CD4-positive, alpha-beta T cell treated with Interleukin-12 subunit alpha and Interleukin-12 subunit beta, for 1 hour (primary cell): ENCODE data around the gene TBC1D2B.

Experiments used
- DNase-seq: peaks from one replicate; pipeline ENCODE4 v3.0.0-alpha.2; 2020

TBC1D2B gene

DNA sequence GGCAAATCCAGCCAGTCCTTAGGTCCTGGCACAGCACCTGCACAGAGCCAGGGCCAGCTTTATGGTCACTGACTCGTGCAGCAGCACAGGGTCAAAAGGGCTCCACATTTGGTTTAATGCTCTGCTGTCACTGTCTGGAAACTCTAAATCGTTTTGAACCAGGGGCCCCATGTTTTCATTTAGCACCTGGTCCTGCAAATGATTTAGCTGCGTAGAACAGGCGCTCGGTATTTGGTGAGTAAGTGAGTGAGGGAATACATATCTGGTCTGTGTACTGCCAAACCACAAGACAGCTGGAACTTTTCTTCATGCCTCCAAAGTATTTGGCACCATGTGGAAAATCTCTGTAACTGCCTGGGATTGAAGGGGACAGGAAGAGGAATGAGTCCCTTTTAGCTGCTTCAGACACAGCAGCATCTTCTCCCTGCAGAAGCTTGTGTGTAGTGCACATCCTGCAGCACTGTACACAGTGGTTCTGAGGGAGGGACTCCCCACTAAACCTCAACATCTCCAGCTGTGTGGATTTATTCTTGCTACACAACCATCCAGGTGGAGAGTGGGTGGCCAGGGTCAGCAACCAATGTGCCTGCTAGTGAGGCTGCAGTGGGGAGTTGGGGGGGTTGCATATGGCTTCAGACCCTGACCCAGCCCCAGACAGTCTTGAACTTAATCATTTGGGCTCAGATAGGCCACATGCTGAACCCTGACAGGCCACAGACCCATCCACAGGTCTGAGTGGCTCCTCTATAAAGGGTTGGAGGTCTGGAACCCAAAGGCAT lies 15.9 kb upstream of the TBC1D2B start:
- no peak for DNase-seq

DNA sequence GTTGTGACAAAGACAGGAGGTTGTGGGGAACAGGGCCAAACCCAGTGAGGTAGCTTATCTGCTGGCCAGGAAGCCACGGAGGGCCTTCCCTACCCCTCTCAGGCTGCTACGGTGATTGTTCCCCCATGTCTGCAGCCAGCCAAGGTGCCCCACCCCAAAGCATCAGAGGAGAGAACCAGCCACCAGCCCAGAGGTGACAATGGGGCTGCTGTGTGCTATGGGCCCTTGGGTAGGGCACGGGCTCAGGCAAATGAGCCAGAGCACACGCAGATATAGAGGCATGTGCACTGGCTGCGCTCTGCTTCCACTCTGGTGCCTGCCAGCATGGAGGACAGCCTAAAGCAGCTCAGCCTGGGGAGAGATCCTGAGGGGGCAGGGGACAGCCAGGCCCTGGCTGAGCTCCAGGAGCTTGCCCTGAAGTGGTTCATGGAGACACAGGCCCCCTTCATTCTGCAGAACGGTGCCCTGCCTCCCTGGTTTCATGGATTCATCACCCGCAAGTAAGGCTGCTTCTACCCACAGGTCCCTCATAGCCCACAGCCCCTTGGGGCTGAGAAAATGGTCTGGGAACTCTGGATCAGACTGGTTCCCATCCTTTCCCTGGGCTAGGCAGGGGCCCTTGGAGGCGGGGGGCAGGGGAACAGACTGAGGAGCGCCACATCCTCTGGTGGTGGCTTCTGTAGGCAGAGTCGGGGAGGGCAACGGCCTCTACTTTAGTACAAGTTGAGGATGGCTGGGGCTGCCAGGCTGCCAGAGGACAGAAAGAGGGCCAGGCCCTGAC lies 14.9 kb upstream of the TBC1D2B start, which contains the start of gene SH2D7:
SH2D7 (plus strand) TSS at position 301 of the 781 bp plus-strand sequence; CDS start at position 325, 24 bp downstream.
- DNase-seq: no peak

DNA sequence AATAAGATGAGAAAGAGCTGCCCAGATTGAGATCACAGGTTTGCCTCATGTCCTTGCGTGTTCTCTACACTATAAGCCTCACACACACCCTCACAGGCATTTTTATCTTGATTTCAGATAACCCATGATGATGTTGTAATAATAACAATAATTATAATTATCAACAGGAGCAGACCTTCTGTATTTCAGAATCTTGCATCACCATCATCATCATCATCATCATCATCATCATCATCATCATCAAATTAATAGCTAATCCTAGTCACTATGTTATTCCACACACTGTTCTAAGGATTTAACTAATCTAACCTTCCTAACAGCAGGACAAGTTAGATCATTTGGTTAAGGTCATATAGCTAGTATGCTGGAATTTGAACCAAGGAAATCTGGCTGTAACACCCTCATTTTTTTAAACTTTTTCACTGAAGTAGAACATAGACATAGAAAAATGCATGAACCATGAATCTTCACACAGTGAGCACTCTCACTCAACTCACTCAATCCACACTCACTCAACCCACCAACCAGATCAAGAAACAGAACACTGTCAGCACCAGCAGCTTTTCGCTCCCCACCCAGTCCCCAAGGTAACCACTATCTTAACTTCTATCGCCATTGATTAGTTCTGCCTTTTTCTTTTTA lies 13.0 kb upstream of the TBC1D2B start:
- no peak for DNase-seq

DNA sequence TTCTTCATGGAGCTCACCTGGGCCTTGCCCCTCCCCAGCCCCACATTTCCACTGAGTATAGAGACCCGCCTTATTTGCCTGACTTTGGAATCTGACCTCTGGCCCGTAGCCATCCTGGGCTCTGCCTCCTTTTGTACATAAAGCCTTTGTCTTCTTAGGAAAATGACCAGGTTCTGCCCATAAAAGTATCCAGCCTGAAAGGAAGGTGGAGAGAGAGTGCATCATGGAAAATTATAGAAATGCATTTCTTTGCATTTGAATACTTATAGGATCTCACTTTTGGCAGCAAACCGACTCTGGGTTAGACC lies 11.2 kb upstream of the TBC1D2B start:
- no peak for DNase-seq

DNA sequence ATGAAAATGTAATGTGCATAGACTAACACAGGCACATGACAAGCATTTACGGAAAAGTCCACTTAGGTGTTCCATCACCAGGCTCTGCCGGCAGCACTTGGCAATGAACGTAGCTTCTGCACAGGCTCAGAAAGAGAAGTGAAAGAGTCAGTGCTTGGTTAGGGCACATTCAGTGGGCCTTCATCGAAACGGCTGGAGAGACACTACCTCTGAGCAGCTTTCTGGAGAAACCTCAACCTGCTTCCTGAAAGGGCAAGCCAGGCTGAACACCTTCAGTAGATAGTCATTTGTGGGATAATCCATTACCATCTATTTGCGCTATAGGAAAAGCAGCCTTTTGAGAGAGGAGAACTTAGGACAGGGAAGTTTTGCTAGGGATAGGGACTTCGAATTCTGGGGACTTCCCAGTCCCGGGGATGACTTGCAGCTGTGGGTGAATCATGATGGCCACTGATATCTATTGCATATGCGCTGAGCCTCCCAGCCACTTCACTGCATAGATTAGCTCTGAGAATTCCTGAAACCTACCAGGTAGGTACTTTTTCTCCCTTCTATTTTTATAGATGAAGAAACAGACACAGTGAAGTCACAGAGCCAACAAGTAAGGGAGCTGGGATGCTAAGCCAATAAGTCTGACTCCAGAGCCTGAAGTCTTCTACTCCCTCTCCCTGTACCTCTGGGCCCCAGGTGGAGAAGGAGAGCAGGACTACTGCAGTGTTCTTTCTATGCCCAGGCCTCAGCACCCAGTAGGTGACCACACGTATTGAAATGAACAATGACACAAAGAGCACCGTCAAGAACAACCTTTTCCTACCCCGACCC lies 10.7 kb upstream of the TBC1D2B start:
- no peak for DNase-seq

DNA sequence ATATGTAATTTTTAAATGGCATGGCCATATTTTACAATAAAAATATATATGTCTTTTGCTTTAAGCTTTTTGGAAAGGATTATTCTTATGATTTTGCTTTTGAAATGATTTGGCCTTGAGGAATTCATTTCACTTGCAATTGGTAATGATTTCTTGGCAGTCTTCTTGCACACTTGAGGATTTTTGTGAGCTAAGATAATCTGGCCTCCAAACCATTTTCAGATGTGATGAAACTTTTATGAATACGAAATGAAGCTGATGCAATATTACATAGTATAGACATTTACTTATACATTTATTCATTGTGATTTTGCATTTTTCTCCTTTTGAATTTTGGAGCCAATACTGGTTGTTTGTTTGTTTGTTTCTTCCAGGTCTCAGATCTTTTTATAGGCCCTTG lies 8.4 kb upstream of the TBC1D2B start:
- no peak for DNase-seq

DNA sequence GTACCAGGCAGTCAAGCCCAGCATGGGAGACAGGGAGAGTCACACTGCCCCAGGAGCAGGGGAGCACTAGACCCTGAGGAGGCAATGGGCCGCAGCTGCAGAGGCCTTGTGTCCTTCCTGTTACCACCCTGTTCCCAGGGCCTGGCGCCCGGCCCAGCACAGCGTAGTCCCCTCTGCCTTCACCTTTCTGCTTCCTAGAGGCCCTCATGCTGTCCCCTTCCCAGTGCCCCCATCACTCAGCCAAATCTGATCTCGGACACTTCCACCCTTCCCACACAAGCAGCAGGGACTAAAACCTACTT lies 6.9 kb upstream of the TBC1D2B start:
- no peak for DNase-seq

DNA sequence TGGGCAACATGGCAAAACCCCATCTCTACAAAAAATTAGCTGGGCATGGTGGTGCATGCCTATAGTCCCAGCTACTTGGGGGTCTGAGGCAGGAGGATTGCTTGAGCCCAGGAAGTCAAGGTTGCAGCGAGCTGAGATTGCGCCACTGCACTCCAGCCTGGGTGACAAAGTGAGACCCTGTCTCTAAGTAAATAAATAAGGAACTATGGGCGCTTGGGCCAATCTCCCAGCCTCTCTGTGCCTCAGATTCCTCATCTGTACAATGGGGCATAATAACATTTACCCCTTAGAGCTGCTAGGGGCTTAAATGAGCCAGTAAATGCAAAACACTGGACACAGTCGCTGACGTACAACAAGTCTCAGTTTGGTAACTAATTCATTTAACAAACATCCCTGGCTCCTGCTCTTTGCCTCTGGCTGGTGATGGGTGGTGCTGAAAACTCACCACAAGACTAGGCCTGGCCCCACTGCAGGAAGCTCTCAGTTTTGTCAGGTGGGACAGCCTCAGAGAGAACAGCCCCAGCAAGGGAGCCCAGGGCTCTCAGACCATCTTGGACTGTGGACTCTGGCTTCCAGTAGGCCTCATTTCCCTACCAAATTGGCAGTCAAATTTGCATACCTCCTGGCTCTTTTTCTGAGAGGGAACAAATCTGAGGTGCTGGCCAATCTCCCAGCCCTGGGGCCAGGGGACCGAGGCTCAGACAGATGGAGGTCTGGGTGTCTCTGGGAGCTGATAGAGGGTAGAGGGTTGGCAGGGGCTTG lies 6.4 kb upstream of the TBC1D2B start:
- DNase-seq: no peak

DNA sequence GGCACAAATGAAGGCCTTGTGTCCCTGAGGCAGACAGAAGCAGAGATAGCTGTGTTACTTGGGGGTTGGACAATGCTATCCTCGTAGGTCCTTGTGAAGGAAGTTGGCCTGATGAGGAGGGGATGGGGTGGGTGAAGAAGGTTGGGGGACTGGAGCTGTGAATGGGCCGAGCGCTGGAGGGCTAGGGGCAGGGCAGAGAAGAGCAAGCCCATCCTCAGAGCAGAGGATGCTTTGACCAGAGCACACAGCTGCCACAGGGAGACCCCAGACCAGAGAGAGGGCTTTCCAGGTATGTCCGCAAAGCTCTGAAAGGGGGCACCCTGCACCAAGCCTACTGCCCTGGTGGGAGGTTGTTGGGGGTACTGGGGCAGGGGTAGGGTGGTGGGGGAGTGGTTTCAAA lies 5.7 kb upstream of the TBC1D2B start:
- no peak for DNase-seq

DNA sequence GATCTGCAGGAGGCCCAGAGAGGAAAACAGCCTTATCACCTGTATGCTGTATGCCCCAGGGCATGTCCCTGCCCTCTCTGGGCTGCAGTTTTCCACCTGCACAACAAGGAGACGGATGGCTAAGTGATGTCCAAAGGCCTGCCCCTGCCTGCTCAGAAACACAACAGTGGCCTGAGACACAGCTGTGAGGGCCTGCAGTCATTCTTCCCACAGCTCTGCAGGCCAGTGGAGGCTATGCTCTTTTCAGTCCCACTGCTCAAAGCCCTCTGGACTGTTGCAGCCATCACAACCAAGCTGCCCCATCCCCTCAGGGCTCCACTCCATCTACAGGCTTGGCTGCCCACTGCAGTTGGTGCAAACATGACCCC lies 5.2 kb upstream of the TBC1D2B start:
- DNase-seq: no peak

DNA sequence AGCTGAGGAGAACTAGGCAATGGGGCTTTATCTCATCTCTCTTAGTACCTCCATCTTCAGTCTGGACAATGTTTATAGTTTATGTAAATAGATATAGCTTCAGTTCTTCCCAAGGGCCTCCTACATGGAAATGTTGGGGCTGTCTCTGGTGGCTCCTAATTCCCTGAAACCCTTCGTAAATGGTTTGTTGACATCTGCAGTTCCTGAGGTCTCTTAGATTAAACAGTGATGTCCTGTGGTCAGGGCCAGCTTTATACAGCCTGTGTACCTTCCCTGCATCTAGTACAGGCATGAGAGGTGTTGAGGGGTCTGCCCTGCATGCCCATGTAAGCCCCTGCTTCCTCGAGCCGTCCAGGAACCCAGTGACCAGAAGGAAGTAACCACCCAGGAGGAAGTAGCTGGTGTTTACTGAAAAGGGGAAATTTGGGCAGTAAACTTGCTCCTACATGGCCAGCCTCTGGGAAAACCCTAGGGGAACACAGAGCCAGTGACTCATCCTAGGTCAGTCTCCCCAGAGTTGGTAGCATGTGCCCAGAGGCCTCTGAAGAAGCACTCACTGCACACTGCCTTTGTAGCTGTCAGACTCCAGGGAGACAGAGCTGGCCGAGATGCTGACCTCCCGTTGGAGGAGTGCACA lies 4.7 kb upstream of the TBC1D2B start:
- DNase-seq: no peak

DNA sequence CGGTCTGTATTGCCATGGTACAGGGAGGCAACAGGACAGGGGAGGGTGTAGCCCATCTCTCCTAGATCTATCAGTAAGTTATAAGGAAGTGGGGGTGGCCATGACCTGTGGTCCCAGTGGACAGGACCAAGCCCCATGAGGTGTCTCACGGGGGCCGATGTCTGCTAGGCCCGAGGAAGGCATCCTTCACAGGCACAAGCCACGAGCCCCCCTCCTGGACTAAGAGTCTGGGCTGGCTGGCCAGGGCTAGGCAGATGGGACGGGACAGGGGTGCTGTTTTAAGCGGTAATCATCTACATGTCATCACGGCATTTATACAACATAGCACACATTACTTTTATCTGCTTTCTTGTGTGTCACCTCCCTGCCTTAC lies 2.6 kb upstream of the TBC1D2B start:
- DNase-seq: no peak

DNA sequence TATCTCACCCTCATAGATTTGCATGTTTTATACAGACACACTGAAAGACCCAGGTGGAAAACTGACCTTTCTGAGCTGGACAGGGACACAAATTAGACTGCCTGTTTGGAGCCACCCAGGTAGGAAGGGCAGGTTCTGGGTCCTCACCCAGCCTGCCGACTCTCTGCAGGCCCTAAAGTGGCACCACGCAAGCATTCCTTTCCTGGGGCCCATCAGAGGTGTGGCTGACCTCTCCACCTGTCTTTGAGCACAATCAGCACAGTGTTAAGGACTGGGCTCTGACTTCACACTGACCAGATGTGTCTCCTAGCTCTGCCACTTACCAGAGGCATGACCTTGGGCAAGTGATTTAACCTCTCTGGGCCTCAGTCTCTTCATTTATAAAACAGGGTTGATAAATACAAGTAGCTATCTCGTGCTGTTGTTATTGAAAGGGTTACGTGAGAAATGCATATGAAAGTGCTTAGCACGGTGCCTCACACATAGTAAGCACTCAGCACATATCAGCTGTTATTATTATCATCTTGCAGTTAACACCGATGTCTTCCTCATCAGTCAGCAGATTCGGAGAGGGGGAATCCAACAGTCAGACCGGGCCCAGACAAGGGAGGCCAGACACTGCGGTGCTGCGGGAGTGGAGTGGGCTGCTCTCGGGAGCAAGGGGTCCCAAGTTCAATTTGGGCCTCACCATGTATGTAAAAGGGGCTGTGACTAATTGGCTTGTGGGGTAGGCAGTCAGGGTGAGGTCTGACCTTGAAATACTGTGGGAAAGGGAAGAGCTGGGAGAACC lies 2.0 kb upstream of the TBC1D2B start:
- no peak for DNase-seq

DNA sequence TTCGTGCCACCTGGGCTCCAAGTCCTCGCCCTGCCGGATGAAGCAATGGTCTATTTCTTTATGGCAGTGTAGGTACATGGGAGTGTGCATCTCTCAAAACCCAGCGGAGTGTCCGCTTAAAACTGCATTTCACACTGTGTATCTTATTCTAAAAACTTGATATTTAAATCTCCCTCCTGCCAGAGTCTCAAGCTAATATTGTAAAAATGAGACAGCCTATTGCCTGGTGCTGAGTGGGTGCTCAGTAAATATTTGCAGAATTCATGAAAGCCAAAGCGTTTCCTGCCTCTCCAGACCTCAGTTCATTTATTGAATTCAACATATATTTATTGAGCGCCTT lies 330 bp upstream of the TBC1D2B start:
- DNase-seq: no peak

DNA sequence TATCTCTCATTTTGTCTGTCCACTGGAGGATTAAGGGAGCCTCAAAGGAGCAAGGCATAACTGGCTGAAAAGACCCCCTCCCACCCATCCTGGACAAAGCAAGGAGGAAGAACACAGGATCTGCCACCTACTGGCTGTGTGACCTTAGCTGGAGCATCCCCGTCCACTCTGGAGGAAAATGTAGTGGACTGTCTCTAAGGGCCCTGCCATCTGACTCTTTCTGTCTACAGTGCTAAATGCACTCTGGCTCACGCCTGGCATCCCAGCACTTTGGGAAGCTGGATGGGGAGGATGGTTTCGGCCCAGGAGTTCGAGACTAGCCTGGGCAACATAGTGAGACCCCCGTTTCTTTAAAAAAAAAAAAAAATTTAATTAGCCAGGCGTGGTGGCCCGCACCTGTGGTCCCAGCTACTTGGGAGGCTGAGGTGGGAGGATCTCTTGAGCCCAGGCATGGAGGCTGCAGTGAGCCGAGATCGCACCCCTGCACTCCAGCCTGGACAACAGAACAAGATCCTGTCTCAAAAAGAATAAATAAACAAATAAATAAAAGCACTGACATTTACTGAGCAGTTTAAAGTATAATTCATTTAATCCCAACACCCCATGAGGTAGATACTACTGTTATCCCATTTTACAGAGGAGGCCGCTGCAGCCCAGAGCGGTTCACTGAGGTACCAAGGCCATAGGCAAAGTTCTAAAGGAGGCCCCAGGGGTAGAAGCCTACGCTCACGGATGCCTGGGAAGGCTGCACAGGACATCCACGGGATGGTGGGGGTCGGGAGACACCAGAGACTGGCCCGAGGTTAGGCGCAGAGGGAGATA lies 1.1 kb downstream of the TBC1D2B start:
- no peak for DNase-seq

DNA sequence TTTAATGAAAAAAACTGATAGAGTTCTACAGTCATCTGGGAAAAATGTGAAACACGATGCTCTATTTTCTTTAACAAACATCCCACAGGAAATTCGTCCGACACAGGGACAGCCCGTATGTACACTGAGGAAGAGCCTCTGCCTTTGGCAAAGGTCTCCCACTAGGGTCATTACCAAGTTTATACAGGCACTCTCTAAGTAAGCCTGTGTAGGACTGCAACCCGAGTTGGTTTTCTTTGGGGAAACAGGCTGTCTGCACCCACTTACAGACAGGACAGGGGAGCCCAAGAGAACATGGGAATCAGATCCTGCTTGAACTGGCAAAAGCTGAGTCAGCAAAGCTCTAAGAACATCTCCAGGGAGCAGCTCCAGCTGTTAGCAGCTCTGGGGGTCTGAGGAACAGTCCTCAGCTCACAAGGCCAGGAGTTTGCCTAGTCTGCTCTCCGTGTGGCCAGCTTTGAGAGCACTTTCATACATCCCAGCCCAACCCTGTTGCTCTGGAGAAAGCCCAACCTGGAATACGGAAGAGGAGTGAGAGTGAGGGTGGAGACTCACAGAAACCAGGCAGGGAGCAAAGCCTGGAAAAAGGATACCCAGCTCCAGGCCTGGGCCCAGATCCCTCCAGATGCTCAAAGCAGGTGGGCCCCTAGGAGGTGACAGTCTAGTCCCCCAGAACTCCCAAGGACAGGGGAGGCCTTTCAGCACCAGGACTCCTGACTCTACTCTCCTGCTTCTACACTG lies 1.9 kb downstream of the TBC1D2B start:
- no peak for DNase-seq

DNA sequence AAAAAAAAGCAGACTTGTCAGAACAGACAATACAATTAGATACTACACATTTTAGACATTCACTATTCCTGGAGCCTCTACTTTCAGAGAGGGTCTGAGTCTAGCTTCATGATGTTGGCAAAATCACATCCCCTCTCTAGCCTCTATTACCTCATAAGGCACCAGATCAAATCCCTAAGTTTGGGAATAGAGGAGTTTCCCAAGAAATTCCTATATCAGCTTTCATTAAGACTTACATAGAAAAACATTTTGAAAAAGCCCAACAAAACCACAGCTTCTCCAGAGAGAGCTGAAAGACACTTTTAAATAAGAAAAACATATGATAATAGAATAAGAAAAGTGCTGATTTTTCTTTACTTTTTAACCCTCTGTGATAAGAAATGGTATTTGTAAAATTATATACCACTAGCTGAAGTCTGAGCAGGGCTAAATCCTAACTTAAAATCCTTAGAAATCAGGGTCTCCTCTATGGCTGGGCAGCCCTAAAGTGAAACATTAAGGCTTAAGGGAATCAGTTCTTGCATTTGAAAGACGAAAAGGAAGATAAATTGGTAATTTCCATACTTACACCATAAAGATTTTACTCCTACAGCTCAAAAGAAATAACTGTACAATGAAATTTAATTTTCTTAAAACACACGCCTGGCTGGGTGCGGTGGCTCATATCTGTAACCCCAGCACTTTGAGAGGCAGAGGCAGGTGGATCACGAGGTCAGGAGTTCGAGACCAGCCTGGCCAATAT lies 4.3 kb downstream of the TBC1D2B start:
- DNase-seq: no peak

DNA sequence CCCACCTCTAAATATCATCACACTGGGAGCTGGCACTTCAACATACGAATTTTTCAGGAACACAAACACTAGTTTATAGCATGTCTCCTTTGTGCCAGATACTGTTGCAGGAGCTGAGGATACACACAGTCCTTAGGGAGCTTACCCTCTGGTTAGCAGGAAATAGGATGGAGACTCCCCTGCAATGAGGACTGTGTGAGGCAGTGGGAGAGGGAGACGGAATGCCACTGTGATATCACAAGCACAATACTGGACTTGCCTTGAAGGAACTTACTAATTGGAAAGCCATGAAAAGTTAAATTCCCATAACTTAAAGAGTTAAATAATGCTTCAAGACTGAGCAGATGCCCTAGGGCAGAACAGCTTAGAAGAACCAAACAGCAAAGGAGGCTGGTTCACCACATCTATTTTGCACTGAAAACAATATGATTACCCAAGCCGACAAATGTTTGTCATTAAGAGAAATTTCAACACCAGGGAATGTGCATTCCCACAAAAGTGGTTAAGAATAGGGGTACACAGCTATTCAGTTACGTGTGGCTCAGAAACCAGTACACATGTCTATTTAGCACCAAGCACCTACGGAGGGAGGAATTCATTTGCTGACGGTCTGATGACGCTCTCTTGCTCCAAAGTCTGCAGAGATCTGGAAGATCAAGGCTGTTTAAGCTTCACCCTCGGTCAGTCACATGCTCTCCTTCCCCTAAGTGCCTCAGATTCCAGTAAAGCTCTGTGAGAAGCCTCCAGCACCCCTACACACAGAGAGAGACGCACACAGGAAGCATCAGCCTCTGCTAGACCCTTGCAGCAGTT lies 5.2 kb downstream of the TBC1D2B start:
- DNase-seq: no peak
